Thyroid gland (tissue), 4 donors: ENCODE data around the gene EXOC6.

Source experiments
- POLR2A ChIP-seq, 2 donors: fragments of 450-650 bp; IDR thresholded peaks; one replicate each; pipeline ENCODE4 v1.6.1; 2017; ENCODE audit warnings: antibody characterized with exemption in 2 of 2, mild to moderate bottlenecking in 2 of 2, moderate library complexity in 1 of 2
- TF ChIP-seq, protein P1 (sequence below), 6 experiments: fragments of 200-600 bp in 3 of 6; fragments of 450-650 bp in 3 of 6; sonication (generic) in 3 of 6; IDR thresholded peaks; one replicate each; pipeline ENCODE4 v1.5.1; 2016 to 2019; ENCODE audit warnings: antibody characterized with exemption in 6 of 6, mild to moderate bottlenecking in 2 of 6, inconsistent platforms in 1 of 6, moderate library complexity in 1 of 6

DNA sequence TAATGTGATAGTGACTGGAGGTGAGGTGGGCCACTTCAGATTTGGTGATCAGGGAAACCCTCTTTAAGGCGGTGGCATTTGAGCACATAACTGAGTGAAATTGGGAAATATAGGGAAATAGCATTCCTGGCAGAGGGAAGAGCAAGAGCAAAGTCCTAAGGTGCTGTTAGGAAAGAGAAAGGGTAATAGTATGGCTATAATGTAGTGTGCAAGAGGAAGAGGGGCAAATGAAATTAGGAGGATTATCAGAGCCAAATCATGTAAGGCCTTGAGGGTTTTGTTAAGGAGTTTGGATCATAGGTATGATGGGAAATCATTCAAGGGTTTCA, 184.5 kb downstream of the EXOC6 start:
- TF ChIP-seq, protein P1, sequence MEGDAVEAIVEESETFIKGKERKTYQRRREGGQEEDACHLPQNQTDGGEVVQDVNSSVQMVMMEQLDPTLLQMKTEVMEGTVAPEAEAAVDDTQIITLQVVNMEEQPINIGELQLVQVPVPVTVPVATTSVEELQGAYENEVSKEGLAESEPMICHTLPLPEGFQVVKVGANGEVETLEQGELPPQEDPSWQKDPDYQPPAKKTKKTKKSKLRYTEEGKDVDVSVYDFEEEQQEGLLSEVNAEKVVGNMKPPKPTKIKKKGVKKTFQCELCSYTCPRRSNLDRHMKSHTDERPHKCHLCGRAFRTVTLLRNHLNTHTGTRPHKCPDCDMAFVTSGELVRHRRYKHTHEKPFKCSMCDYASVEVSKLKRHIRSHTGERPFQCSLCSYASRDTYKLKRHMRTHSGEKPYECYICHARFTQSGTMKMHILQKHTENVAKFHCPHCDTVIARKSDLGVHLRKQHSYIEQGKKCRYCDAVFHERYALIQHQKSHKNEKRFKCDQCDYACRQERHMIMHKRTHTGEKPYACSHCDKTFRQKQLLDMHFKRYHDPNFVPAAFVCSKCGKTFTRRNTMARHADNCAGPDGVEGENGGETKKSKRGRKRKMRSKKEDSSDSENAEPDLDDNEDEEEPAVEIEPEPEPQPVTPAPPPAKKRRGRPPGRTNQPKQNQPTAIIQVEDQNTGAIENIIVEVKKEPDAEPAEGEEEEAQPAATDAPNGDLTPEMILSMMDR (IDR thresholded peaks at IDR 0.05) = no peak
- TF ChIP-seq POLR2A (IDR thresholded peaks at IDR 0.05) = no peak
